A673 (cell line): Measurements from ENCODE around the gene POLR3F. TPM values are rescaled to one million over a fixed set of nuclear protein-coding genes. Genes with fewer than 3 reads are reported as not detected.
A peak's percentile ranks its signal among the peaks of the same experiment; 100 is the strongest.

ENCODE experiments used
- BruUV-seq: library from RNA; stranded (reverse); fragments of 400-500 nt; replicated peaks from 2 replicates; lab custom pipeline; 2021; lab: Mats Ljungman, UMichigan
- CTCF ChIA-PET: fragments of 300-600 bp; sonication (Branson Sonifier 250); formaldehyde crosslinking; loops from one replicate; lab custom pipeline; 2022; ENCODE audit warnings: antibody characterized with exemption; lab: Charles Lee
- POLR2A ChIA-PET: fragments of 300-600 bp; sonication (Branson Sonifier 250); formaldehyde crosslinking; loops from one replicate; lab custom pipeline; 2022; ENCODE audit warnings: antibody characterized with exemption; ENCODE audit not compliant: low non-redundant PET; lab: Charles Lee
- DNase-seq: peaks from one replicate; pipeline ENCODE4 v3.0.0-alpha.2; 2015; ENCODE audit warnings: low spot score
- H3K27ac ChIP-seq: fragments of 200-600 bp; sonication (generic); 2 replicates; pipeline ENCODE4 v1.5.1; 2016; ENCODE audit warnings: mixed run types, low read depth, mild to moderate bottlenecking, mixed read lengths, antibody characterized with exemption, low read length; ENCODE audit not compliant: poor library complexity, severe bottlenecking
- H3K27me3 ChIP-seq: fragments of 200-600 bp; sonication (generic); replicated peaks from 2 replicates; pipeline ENCODE4 v1.6.1; 2017; ENCODE audit warnings: mixed run types, low read depth, mild to moderate bottlenecking, mixed read lengths, antibody characterized with exemption, low read length; ENCODE audit not compliant: insufficient read depth, poor library complexity
- H3K36me3 ChIP-seq: fragments of 200-600 bp; sonication (generic); 2 replicates; pipeline ENCODE4 v1.6.1; 2016; ENCODE audit warnings: mixed run types, mild to moderate bottlenecking, mixed read lengths, antibody characterized with exemption, low read length; ENCODE audit not compliant: insufficient read depth, poor library complexity, severe bottlenecking
- H3K4me1 ChIP-seq: fragments of 200-600 bp; sonication (generic); 2 replicates; pipeline ENCODE4 v1.6.1; 2017; ENCODE audit warnings: mixed run types, mild to moderate bottlenecking, mixed read lengths, antibody characterized with exemption, low read length; ENCODE audit not compliant: insufficient read depth, poor library complexity, severe bottlenecking
- H3K4me3 ChIP-seq: fragments of 200-600 bp; sonication (generic); 2 replicates; pipeline ENCODE4 v1.5.1; 2016; ENCODE audit warnings: low read depth, mixed run types, mild to moderate bottlenecking, mixed read lengths, low read length; ENCODE audit not compliant: poor library complexity, severe bottlenecking
- H3K9me3 ChIP-seq: fragments of 200-600 bp; sonication (generic); 2 replicates; pipeline ENCODE4 v1.6.1; 2016; ENCODE audit warnings: mixed run types, low read depth, mild to moderate bottlenecking, mixed read lengths, antibody characterized with exemption, low read length; ENCODE audit not compliant: poor library complexity, severe bottlenecking
- EZH2 ChIP-seq: fragments of 200-600 bp; sonication (generic); IDR thresholded peaks from 2 replicates; pipeline ENCODE4 v1.6.1; 2017; ENCODE audit warnings: borderline replicate concordance, low read depth, mild to moderate bottlenecking, mixed read lengths, antibody characterized with exemption, low read length; ENCODE audit not compliant: poor library complexity, severe bottlenecking
- intact Hi-C: fragments of 100-400 bp; cut with micrococcal nuclease; formaldehyde crosslinking; loops from one replicate; pipeline ENCODE4 v1.10.0; 2022; ENCODE audit not compliant: unreplicated experiment
- total RNA-seq: library from RNA; stranded (reverse); gene quantifications from 2 replicates; pipeline ENCODE4 v1.2.3, GENCODE V29; 2021
- TF ChIP-seq, protein P1 (sequence below): fragments of 300-800, 200-600 bp; sonication (generic); conservative IDR thresholded peaks from 2 replicates; pipeline ENCODE4 v1.5.1; 2017; ENCODE audit warnings: low read depth, mild to moderate bottlenecking, antibody characterized with exemption, low read length, moderate library complexity, mixed read lengths

POLR3F gene
- total RNA-seq, 1 experiment from 2014 or later = 22.1 TPM

DNA sequence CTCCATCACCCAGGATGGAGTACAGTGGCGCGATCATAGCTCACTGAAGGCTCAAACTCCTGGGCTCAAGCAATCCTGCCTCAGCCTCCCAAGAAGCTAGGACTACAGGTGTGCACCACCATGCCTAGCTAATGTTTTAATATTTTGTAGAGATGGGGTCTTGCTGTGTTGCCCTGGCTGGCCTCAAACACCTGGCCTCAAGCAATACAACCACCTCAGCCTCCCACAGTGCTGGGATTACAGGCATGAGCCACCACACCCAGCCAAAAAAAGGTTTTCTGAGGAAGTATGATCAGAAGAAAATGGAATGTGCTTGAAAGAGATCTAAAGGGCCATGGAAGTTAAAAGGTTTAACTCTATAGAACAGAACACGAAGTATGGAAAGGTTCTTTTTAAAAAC, 21.1 kb downstream of the POLR3F start:
- POLR2A ChIA-PET = interaction anchor here (0.6 kb wide), 1 partner anchor 1219 kb away, joined by 4 read pairs; no protein-coding TSS in a partner anchor
- CTCF ChIA-PET = no interaction called here
- no peaks in the 10 kb centered on the region for H3K27me3 ChIP-seq
- no TSS peak for BruUV-seq
- peaks cover 37% of the 10 kb centered on the region for H3K36me3 ChIP-seq
- no peaks in the 10 kb centered on the region for H3K9me3 ChIP-seq
- DNase-seq = no peak
- intact Hi-C loops = no loop called here
- H3K27ac ChIP-seq = no peak overlapping the region
- H3K4me1 ChIP-seq = no peaks in the 10 kb centered on the region
- TF ChIP-seq EZH2 = no peak
- TF ChIP-seq, protein P1, sequence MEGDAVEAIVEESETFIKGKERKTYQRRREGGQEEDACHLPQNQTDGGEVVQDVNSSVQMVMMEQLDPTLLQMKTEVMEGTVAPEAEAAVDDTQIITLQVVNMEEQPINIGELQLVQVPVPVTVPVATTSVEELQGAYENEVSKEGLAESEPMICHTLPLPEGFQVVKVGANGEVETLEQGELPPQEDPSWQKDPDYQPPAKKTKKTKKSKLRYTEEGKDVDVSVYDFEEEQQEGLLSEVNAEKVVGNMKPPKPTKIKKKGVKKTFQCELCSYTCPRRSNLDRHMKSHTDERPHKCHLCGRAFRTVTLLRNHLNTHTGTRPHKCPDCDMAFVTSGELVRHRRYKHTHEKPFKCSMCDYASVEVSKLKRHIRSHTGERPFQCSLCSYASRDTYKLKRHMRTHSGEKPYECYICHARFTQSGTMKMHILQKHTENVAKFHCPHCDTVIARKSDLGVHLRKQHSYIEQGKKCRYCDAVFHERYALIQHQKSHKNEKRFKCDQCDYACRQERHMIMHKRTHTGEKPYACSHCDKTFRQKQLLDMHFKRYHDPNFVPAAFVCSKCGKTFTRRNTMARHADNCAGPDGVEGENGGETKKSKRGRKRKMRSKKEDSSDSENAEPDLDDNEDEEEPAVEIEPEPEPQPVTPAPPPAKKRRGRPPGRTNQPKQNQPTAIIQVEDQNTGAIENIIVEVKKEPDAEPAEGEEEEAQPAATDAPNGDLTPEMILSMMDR = no peak
- H3K4me3 ChIP-seq = no peak overlapping the region

GRCh38 chr20:18496042-18496441, 28.9 kb downstream of the POLR3F start:
- no peak overlapping the region for H3K27ac ChIP-seq
- H3K4me3 ChIP-seq = peak overlapping the region; percentile 81
- ChIA-PET POLR2A (no interaction called here), CTCF (no interaction called here)
- DNase-seq = no peak
- TF ChIP-seq, protein P1 = no peak
- no peak for TF ChIP-seq EZH2
- BruUV-seq = no TSS peak
- no peaks in the 10 kb centered on the region for H3K9me3 ChIP-seq
- intact Hi-C loops = no loop called here
- no peaks in the 10 kb centered on the region for H3K4me1 ChIP-seq
- H3K36me3 ChIP-seq = no peaks in the 10 kb centered on the region
- H3K27me3 ChIP-seq = no peaks in the 10 kb centered on the region

GRCh38 chr20:18496740-18497592, 29.8 kb downstream of the POLR3F start, which contains the start of gene RBBP9:
TSS of gene RBBP9 (minus strand) at chr20:18497225. CDS start at chr20:18497167, 58 bp downstream.
- peak within 1 kb of the TSS; percentile 70 for H3K27ac ChIP-seq
- peak within 1 kb of the TSS; percentile 81 for H3K4me3 ChIP-seq
- no TSS peak for BruUV-seq
- H3K4me1 ChIP-seq = no peaks in the 10 kb centered on the region
- TF ChIP-seq, protein P1 = no peak
- no peak for TF ChIP-seq EZH2
- DNase-seq = peak; percentile 92
- no peaks in the 10 kb centered on the region for H3K36me3 ChIP-seq
- CTCF ChIA-PET = interaction anchor here (1.1 kb wide), 1 partner anchor 10 kb away, joined by 5 read pairs; the partner anchor contains the start of gene SEC23B
- intact Hi-C loops = no loop called here
- POLR2A ChIA-PET = no interaction called here
- H3K27me3 ChIP-seq = no peaks in the 10 kb centered on the region
- H3K9me3 ChIP-seq = no peaks in the 10 kb centered on the region
